HG03521 (cell line): ENCODE measurements around the gene SNTB2.
"Not testable (repeated sequence)": the region's sequence is repeated elsewhere in the genome, so short reads cannot be mapped to it uniquely, and the experiment has no call there.

Experiments
- ATAC-seq: cut with Tn5 transposase; IDR thresholded peaks from one replicate; pipeline ENCODE4 v1.9.1; 2021; ENCODE audit warnings: mild to moderate bottlenecking, moderate library complexity; ENCODE audit not compliant: unreplicated experiment

The SNTB2 gene

DNA sequence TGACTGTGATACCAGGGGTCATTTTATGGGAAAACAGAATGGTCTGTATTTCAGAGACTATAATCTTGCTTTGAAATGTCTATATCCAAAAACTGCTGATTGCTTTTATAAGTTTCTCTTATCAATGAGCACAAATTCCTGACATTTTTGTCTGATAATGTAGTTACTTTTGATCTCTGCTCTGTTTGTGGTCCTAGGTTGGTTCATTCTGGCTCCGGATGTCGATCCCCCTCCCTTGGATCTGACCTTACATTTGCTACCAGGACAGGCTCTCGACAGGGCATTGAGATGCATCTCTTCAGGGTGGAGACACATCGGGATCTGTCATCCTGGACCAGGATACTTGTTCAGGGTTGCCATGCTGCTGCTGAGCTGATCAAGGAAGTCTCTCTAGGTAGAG lies 96.9 kb downstream of the SNTB2 start:
- no peak for ATAC-seq

DNA sequence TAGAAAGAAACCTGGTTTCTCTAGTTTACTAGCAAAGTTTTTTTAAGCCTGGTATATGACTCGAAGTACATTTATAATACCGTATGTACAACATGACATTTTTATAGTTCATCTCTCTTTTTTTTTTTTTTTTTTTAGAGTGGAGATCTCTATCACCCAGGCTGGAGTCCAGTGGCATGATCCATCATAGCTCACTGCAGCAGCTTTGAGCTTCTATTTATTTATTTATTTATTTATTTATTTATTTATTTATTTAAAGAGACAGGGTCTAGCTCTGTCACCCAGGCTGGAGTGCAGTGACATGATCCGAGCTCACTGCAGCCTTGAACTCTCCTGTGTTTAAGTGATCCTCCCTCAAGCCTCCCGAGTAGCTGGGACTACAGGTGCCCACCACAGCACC lies 98.3 kb downstream of the SNTB2 start:
- ATAC-seq, result no peak

DNA sequence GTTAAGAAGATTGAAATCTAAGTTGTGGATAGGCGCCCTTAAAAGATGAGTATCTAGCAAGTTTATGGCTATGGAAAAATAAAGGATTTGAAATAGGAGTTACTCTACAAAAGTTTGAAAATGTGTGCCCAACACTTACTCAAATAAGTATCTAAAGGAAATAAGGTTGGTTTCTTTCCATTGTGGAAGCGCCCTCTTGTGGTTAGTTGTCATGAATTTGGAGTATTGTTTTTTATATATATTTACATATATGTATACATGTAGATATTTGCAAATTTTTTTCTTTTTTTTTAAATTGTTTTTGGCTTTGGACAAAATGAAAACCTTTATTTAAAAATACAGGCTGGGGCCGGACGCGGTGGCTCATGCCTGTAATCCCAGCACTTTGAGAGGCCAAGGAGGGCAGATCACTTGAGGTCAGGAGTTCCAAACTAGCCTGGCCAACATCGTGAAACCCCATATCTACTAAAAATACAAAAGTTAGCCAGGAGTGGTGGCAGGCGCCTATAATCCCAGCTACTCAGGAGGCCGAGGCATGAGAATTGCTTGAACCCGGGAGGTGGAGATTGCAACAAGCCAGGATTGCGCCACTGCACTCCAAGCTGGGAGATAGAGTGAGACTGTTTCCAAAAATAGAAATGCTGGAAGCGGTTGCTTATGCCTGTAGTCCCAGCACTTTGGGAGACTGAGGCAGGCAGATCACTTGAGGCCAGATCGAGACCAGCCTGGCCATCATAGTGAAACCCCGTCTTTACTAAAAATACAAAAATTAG lies 100.2 kb downstream of the SNTB2 start:
- no peak for ATAC-seq

DNA sequence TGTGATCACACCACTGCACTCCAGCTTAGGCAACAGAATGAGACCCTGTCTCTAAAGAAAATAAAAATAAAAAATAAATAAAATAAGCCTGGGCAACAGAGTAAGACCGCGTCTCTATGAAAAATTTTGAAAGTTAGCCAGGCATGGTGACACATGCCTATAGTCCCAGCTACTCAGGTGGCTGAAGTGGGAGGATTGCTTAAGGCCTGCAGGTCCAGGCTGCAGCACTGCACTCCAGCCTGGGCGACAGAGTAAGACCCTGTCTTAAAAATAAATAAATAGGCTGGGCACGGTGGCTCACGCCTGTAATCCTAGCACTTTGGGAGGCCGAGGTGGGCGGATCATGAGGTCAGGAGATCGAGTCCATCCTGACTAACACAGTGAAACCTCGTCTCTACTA lies 104.7 kb downstream of the SNTB2 start:
- not testable (repeated sequence) for ATAC-seq

DNA sequence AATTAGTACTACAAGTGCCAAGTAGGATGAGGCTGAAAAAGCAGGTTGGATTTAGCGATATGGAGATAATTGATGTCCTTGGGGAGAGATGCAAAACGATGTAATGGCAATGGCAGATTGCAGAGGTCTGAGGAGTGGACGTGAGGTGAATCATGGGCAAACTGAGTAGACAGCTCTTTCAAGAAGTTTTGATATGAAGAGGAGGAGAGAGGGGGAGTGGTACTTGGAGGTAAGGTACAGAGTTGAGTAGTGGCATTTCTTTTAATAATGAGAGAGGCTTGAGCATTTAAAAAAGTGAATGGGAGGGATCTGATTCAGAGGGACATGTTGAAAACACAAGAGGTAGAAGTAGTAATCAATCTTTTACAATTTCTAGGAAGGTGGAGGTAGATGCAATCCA lies 106.4 kb downstream of the SNTB2 start:
- no peak for ATAC-seq

DNA sequence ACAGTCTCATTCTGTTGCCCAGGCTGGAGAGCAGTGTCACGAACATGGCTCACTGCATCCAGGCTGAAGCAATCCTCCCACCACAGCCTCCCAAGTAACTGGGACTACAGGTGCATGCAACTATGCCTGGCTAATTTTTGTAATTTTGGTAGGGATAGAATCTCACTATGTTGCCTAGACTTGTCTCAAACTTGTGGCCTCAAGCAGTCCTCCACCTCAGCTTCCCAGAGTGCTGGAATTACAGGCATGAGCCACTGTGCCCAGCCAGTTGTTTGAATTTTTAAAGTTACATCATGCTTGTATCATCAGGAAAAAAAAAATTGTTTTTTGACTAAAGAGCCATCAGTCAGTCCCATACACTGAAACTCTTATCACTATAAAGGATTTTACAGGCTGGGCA lies 107.1 kb downstream of the SNTB2 start:
- ATAC-seq, result no peak

DNA sequence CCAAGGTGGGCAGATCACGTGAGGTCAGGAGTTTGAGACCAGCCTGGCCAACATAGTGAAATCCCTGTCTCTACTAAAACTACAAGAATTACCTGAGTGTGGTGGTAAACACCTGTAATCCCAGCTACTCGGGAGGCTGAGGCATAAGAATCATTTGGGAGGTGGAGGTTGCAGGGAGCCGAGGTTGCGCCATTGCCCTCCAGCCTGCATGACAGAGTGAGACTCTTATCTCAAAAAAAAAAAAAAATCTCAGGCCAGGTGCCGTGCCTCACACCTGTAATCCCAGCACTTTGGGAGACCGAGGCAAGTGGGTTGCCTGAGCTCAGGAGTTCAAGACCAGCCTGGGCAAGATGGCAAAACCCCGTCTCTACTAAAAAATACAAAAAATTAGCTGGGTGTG lies 109.8 kb downstream of the SNTB2 start:
- ATAC-seq, result not testable (repeated sequence)

DNA sequence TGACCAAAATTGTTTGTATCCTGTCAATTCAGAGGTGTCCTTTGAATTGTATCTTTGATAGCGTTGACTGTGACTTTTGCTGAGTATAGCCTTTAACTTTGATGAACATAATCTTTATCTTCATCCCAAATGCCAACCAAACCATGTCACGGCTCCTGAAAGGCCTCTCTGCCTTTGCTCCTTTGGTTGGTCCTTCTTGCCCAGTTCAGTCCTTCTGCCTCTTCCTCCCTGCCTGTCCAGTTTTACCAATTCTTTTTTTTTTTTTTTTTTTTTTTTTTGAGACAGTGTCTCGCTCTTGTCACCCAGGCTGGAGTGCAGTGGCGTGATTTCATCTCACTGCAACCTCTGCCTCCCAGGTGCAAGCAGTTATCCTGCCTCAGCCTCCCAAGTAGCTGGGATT lies 111.3 kb downstream of the SNTB2 start:
- no peak for ATAC-seq

DNA sequence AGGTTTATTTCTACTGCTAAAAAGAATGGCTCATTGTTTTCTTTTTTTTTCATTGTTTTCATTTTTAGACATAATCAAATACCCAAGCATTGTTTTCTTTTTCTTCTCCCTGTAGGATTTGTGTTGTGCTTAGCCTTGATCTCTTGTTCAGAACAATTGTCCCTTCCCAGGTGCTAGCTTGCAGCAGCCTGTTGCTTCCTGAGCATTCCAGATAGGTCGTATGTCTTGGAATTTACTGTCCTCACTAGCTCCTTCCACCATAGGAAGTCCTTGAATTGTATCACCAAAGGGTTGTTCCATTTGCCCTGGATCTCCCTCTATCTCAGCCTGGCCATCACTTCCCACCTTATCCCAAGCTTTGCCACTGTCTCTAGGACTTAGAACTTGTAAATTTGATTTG lies 114.2 kb downstream of the SNTB2 start:
- no peak for ATAC-seq

DNA sequence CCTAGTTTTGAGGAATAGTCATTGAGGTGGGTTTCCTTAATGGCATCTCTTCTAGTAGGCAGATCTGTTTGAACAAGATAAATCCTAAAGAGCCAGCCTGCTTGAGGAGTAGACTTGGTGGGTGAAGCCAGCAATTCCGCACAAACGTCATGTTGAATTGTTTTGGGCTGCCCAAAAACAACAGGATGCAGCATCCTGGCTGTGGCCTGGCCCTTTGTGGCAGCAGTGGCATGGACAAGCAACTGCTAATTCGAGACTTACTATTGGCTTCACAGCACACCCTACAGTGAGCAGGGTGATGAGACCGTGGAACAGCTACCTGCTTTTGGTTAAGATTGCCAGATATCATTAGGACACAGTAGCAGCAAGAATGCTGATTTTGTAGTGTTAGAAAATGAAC lies 114.9 kb downstream of the SNTB2 start:
- ATAC-seq, result no peak

DNA sequence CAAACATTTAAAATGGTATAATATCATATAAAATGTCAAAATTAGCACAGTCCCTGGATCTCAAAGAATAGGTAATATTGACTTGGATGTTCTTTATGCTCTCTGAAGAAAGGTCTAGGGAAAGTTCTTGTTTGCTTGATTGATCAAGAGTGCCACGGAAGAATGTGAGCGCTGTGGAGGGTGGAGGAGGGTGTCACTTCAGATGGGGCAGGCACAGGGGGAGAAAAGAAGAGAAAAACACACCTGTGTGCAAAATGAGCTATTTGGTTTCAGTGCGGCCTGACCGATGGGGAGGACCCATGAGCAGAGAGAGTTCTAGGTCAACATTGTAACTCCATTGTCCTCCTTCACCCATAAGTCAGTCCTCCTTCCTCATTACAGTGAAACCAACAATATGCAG lies 115.3 kb downstream of the SNTB2 start:
- no peak for ATAC-seq

DNA sequence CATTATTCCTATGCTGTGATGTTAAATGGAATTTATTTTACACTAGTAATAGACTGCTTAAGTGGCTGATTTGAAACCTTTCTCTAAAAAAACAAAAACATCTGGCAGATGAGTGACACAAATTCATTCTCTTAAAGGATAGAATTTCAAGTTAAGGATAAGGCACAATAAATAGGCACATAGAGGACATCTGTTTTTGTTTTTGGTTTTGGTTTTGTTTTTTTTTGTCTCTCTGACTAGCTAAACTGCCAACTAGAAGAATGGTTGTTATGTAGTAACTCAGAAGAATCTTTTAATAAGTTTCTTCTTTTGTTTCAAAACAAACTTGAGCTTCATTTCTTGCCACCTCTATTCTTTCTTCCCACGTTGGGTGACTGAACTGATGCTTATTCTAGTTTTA lies 119.1 kb downstream of the SNTB2 start:
- no peak for ATAC-seq

DNA sequence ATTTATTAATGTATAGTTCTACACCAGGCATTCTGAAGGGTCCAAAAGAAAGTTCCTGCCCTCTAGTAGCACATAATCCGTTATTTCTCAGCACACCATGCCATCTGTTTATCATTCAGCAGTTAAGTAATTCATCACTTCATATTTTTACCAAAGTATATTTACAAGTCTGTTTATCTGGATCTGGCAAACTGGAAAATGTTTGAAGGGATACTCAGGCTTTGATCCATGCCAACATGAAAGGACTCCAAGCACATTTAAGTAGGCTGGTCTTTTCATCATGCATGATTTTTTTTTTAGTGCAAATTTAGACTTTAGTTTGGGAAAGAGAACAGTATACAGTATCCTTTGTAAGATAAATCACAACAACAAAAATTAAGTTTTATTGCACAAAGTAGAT lies 120.1 kb downstream of the SNTB2 start:
- no peak for ATAC-seq

DNA sequence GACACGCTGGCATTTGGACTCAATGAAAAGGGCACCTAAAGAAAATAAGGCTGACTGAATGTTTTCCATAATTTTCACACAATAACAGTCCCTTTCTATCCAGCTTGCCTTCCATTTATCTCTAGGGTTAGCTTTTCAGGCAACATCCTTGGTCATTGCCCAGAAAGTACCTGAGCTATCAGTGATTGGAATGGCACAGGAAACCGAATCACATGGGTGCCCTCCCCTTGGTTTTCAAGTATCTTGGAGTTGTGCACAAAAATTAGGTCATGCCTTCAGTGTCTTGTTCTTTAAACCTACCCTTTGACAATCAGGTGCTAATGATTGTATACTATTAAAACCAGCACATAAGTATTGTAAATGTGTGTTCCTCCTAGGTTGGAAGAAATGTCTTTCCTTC lies 120.9 kb downstream of the SNTB2 start:
- ATAC-seq, result no peak

DNA sequence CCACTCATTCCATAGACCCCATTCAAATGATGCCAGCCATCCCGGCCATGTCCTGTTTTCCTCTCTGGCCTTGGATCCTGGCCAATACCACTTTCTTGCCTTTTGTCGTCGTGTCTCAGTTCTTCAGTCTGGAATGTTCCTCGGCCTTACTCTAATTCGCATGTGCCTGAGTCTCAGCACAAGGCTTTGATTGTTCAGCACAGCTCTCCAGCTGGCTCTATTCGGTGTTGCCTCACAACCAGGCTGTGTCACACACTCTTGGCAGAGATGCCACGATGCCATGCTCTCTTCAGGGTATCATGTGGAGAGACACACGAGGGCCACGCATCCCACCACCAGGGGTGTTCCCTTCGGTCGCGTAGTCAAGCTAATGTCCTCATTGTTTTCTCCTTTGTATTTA lies 122.4 kb downstream of the SNTB2 start:
- no peak for ATAC-seq

DNA sequence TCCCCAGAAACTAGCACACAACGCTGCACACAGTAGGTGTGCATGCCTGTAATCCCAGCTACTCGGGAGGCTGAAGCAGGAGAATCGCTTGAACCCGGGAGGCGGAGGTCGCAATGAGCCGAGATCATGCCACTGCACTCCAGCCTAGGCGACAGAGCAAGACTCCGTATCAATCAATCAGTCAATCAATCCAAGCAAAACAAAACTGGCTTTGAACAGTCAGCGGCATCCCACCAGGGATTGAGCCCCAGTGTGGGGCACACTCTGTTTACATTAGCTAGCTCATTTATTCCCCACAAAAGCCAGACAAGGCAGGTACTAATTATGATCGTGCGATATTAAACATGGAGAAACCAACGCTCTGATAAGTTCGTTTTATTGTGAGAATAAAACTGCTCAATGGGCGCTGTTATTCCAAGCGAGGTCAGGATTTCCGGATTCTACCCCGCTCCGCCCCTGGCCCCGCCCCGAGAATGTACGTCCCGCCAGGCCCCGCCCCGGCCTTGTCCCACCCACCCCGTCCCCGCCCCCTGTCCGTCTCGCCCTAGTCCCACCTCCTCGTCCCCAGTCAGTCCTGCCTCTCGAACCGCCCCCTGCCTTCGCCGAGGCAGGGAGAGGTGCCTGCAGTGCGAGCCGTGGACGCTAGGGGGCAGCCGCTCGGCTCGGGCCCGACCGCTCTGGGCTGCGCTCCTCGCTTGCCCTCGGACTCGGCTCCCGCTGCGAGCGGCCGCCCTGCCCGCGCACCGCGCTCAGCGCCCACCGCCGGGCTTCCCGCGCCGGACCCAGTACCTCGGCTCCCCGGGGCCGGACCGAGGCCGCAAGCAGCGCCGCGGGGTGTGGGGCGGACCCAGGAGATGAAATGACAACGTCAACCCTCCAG lies 123.9 kb downstream of the SNTB2 start, which contains the start of gene VPS4A:
VPS4A (plus strand) TSS at position 698 of the 880 bp plus-strand sequence; CDS start at position 860, 162 bp downstream.
- ATAC-seq, result peak; percentile 91

DNA sequence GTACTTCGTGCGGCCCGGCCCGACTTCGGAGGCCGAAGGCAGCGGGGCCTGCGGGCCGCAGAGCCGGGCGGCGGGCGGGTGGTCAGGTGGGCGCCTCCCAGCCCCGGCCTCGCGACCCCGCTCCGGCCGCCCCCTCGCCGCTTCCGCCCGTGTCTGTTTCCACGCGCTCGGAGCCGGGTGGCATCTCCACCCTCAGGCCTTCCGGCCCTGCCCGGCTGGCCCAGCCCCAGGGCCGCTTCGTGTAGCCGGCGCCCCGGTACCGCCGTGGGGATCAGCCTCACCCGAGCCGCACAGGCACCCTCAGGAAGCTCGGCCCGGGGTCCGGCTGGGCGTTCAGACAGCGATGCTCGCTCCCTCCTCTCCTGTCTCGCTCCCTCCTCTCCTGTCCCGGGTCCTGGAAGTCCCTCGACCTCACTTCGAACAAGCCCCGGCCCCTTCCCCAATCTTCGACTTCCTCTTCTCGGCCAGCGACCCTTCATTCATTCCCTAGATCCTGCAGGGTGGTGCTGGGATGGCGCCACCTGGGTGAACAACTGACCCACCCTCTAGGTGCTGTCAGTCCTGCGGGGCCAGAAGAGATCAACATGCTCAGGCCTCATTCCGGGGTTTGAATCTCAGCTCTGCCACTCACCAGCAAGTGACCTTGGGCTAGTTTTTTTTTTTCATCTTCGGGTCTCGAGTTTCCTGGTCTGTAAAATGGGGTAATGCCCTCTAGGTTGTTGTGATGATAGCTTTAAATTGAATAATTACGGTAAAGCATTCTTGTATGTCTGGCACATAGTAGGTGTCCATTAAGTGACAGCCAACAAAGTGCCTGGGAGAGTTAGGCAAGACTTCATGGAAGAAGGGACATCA lies 124.8 kb downstream of the SNTB2 start:
- peak; percentile 37 for ATAC-seq

DNA sequence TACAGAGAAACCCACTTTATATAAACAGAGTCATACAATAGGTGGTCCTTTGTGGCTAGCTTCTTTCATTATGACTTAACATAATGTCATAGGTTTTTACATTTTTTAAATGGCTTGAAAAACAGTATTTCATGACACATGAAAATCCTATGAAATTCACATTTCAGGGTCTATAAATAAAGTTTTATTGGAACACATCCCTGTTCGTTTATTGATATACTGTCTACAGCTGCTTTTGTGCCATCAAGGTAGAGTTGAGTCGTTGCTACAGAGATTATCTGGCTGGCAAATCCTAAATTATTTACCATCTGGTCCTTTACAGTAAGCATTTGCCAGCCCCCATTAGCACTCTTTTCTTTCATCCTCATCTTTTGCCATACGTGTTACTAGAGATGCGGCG lies 126.5 kb downstream of the SNTB2 start:
- no peak for ATAC-seq

DNA sequence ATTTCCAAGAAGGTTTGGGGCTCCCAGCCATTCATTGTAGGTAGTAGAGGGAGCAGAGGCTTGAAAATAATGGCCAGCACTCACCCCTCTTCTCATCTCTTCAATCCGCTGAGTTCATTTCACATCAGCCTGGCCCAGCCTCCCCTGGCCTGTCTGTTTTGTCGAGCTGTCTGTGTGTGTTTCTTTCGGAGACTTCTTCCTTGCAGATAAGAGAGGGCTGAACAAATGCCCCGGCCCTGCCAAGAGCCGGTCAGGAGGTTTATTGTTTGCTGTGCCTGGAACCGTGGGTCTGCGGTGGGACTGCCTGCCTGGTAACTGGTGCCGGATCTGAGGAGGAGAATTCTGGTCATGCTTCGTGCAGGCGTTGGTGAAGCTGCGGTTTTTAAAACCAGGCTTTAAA lies 127.6 kb downstream of the SNTB2 start:
- ATAC-seq, result no peak

DNA sequence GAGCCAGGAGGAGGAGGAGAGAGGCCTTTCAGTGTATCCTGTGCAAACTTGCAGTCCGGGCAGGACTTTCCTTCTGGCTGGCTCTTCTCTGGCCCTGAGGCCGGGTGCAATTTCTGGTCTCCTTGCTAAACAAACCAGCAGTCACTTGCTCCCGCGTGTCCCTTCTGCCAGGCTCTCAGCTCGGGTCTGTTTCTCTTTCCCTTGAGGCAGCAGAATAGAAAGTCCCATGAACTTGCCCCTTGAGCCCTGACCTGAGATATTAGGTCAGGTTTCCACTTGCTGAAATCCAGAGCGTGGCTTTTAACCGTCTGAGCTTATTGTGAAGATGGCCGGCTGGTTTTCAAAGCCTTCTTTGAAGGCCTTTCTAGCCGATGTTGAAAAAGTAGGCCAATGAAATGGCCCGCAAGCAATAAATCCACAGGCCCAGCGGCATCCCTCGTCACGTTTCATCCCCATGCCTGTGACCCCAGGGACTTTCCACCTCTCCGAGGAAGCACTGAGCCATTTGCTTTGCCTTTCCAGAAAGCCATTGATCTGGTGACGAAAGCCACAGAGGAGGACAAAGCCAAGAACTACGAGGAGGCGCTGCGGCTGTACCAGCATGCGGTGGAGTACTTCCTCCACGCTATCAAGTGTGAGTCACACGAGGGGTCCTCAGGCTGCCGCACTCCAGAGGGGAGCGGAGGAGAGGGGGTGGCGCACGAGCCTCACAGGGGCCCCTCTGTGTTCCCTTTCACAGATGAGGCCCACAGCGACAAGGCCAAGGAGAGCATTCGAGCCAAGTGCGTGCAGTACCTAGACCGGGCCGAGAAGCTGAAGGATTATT lies 128.7 kb downstream of the SNTB2 start:
- no peak for ATAC-seq
